Measurements from ENCODE around the gene EMX2. TPM values are rescaled to one million over a fixed set of nuclear protein-coding genes. Genes with fewer than 3 reads are reported as not detected.

The EMX2 gene
- total RNA-seq, 1 donor from 2014 or later = 22.7 TPM

DNA sequence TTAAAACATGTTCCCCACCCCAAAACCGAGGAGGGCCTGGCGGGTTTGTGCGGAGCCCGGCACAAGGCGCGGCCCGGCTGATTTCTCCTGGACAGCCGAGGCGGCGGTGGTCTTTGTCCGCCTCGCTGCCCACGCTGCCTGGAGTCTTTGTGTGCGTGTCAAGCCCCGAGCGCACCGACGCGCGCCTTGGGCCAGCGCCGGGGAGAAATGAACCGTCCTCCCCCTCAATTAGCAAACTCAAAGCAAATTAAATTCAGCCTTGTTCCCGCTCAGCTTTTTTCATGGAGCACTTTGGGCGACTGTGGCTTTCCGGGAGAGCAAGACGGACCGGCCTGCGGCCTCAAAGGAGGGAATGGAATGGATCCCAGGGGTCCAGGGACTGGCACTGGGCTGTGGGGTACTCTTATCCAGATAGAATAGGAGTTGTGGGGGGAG lies 4.1 kb downstream of the EMX2 start:
- H3K27ac ChIP-seq = no peak overlapping the region
- H3K36me3 ChIP-seq = no peaks in the 10 kb centered on the region
- H3K4me3 Mint-ChIP-seq = peak overlapping the region; percentile 89
- peaks cover 73% of the 10 kb centered on the region for H3K79me2 ChIP-seq (ENCODE audit: low read depth)
- peaks cover 62% of the 10 kb centered on the region for H3F3A ChIP-seq (ENCODE audit: low read depth)
- H3K9me3 Mint-ChIP-seq = no peaks in the 10 kb centered on the region
- TF ChIP-seq, protein P1, sequence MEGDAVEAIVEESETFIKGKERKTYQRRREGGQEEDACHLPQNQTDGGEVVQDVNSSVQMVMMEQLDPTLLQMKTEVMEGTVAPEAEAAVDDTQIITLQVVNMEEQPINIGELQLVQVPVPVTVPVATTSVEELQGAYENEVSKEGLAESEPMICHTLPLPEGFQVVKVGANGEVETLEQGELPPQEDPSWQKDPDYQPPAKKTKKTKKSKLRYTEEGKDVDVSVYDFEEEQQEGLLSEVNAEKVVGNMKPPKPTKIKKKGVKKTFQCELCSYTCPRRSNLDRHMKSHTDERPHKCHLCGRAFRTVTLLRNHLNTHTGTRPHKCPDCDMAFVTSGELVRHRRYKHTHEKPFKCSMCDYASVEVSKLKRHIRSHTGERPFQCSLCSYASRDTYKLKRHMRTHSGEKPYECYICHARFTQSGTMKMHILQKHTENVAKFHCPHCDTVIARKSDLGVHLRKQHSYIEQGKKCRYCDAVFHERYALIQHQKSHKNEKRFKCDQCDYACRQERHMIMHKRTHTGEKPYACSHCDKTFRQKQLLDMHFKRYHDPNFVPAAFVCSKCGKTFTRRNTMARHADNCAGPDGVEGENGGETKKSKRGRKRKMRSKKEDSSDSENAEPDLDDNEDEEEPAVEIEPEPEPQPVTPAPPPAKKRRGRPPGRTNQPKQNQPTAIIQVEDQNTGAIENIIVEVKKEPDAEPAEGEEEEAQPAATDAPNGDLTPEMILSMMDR (IDR thresholded peaks at IDR 0.05) = no peak
- TF ChIP-seq EZH2phosphoT487 (IDR thresholded peaks at IDR 0.05) = no peak
- peak; percentile 47 for TF ChIP-seq EZH2 (IDR thresholded peaks at IDR 0.05)
- peak overlapping the region; percentile 95 for H3K4me2 ChIP-seq
- H3K4me3 ChIP-seq = peak overlapping the region; percentile 83
- H2AFZ ChIP-seq (replicated peaks) = no peak overlapping the region
- peaks cover 62% of the 10 kb centered on the region for H3K4me1 ChIP-seq
- no peak overlapping the region for H3K9ac ChIP-seq
- H3K27ac Mint-ChIP-seq = peak overlapping the region; percentile 29
- H3K27me3 ChIP-seq = peaks cover 98% of the 10 kb centered on the region
- no peaks in the 10 kb centered on the region for H3K9me3 ChIP-seq (ENCODE audit: low read depth)
- H3K4me1 Mint-ChIP-seq = peaks cover 54% of the 10 kb centered on the region
- H3K36me3 Mint-ChIP-seq = peaks cover 15% of the 10 kb centered on the region
- H3K27me3 Mint-ChIP-seq (ENCODE audit: insufficient read depth, low read depth) = peaks cover 81% of the 10 kb centered on the region
- H4K20me1 ChIP-seq (ENCODE audit: low read depth) = peaks cover 74% of the 10 kb centered on the region
- peak; percentile 73 for DNase-seq (ENCODE audit: low spot score)

DNA sequence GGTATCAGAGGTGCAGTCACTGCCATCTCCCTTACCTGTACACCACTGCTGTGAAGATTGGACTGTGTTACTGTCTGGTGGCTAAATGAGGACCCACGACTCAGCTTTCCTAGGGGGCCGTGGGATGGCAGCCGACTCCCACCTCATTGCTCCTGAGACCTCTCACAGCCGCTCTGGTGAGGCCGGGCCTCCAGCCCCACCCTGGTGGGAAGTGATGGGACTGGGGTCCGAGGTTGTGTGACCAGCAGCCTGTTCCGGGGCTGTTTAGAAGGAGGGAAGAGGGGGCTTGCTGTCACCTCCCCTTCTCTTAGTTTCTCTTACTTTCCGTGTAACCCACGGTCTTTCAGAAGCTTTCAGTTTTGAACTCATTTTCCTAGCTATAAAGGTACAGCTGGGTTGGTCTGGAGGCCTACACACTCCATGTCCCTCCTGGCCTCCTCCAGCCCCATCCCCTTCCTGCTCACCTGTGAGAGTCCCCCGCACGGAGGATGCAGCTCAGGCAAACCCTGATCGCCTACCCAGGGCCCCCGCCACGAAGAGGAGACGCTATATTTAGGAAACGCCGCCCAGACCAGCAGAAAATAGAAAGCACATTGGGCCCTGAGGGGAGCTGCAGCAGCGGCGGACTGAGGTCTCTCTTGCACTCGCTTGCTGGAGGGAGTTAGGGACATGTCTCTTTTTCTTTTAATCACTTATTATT lies 4.6 kb downstream of the EMX2 start:
- Histone ChIP-seq H3K36me3 (no peaks in the 10 kb centered on the region), H3K27me3 (peaks cover 98% of the 10 kb centered on the region), H3K4me1 (peaks cover 68% of the 10 kb centered on the region), H2AFZ (replicated peaks) (no peak overlapping the region), H3F3A (ENCODE audit: low read depth) (peaks cover 62% of the 10 kb centered on the region), H3K4me2 (peak overlapping the region; percentile 95), H4K20me1 (ENCODE audit: low read depth) (peaks cover 77% of the 10 kb centered on the region), H3K9me3 (ENCODE audit: low read depth) (no peaks in the 10 kb centered on the region), H3K4me3 (peak overlapping the region; percentile 83), H3K9ac (no peak overlapping the region), H3K79me2 (ENCODE audit: low read depth) (peaks cover 70% of the 10 kb centered on the region), H3K27ac (no peak overlapping the region)
- DNase-seq (ENCODE audit: low spot score) = no peak
- Mint-ChIP-seq H3K9me3 (no peaks in the 10 kb centered on the region), H3K4me1 (peaks cover 58% of the 10 kb centered on the region), H3K27ac (peak overlapping the region; percentile 83), H3K27me3 (ENCODE audit: insufficient read depth, low read depth) (peaks cover 83% of the 10 kb centered on the region), H3K4me3 (peak overlapping the region; percentile 89), H3K36me3 (peaks cover 15% of the 10 kb centered on the region)
- TF ChIP-seq, protein P1 (IDR thresholded peaks at IDR 0.05) = no peak
- TF ChIP-seq EZH2phosphoT487 (IDR thresholded peaks at IDR 0.05) = no peak
- TF ChIP-seq EZH2 (IDR thresholded peaks at IDR 0.05) = no peak

DNA sequence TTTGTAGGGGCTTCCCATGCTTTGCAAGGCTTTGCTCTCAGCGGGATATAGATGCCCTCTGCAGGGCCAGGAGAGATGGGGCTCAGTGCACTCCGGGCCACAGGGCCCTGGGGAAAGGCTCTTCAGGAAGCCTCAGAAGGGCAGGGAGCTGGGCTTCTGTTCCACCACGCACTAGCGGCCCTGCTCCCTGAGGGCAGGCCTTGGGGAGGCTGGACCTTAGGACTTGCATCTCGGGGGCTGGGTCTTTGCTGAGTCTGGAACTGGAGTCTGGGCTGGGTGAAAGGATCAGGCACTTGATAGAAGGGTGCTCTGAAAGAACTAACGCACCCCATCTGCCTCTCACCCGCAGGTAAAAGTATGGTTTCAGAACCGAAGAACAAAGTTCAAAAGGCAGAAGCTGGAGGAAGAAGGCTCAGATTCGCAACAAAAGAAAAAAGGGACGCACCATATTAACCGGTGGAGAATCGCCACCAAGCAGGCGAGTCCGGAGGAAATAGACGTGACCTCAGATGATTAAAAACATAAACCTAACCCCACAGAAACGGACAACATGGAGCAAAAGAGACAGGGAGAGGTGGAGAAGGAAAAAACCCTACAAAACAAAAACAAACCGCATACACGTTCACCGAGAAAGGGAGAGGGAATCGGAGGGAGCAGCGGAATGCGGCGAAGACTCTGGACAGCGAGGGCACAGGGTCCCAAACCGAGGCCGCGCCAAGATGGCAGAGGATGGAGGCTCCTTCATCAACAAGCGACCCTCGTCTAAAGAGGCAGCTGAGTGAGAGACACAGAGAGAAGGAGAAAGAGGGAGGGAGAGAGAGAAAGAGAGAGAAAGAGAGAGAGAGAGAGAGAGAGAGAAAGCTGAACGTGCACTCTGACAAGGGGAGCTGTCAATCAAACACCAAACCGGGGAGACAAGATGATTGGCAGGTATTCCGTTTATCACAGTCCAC lies 5.4 kb downstream of the EMX2 start:
- Histone ChIP-seq H4K20me1 (ENCODE audit: low read depth) (peaks cover 83% of the 10 kb centered on the region), H3K4me1 (peaks cover 76% of the 10 kb centered on the region), H3K36me3 (no peaks in the 10 kb centered on the region), H3K9me3 (ENCODE audit: low read depth) (no peaks in the 10 kb centered on the region), H3K9ac (no peak overlapping the region), H3K79me2 (ENCODE audit: low read depth) (peaks cover 64% of the 10 kb centered on the region), H3K4me3 (peak overlapping the region; percentile 83), H3K27me3 (peaks cover 100% of the 10 kb centered on the region), H3K27ac (no peak overlapping the region), H3F3A (ENCODE audit: low read depth) (peaks cover 69% of the 10 kb centered on the region), H2AFZ (replicated peaks) (no peak overlapping the region), H3K4me2 (peak overlapping the region; percentile 95)
- TF ChIP-seq EZH2phosphoT487 (IDR thresholded peaks at IDR 0.05) = peak; percentile 57
- peak; percentile 17 for TF ChIP-seq EZH2 (IDR thresholded peaks at IDR 0.05)
- TF ChIP-seq, protein P1 (IDR thresholded peaks at IDR 0.05) = no peak
- H3K36me3 Mint-ChIP-seq = peaks cover 14% of the 10 kb centered on the region
- H3K27me3 Mint-ChIP-seq (ENCODE audit: insufficient read depth, low read depth) = peaks cover 84% of the 10 kb centered on the region
- DNase-seq (ENCODE audit: low spot score) = peak; percentile 58
- H3K4me3 Mint-ChIP-seq = peak overlapping the region; percentile 89
- peak overlapping the region; percentile 83 for H3K27ac Mint-ChIP-seq
- peaks cover 63% of the 10 kb centered on the region for H3K4me1 Mint-ChIP-seq
- no peaks in the 10 kb centered on the region for H3K9me3 Mint-ChIP-seq

Data from neural progenitor cell (in vitro differentiated cells).